HUES64 (cell line): ENCODE measurements around the gene NAB1.
"Not testable (repeated sequence)": the region's sequence is repeated elsewhere in the genome, so short reads cannot be mapped to it uniquely, and the experiment has no call there.

Experiments
- H3K27ac ChIP-seq: 2 replicates; pipeline ENCODE4 v1.7.0; 2013; ENCODE audit warnings: low read depth, low read length, inconsistent platforms
- H3K27me3 ChIP-seq: 2 replicates; pipeline ENCODE4 v1.6.1; 2013; ENCODE audit warnings: mild to moderate bottlenecking, low read length; ENCODE audit not compliant: insufficient read depth
- H3K36me3 ChIP-seq: 2 replicates; pipeline ENCODE4 v1.6.1; 2013; ENCODE audit warnings: mild to moderate bottlenecking, low read length; ENCODE audit not compliant: insufficient read depth
- H3K4me1 ChIP-seq: 2 replicates; pipeline ENCODE4 v1.6.1; 2013; ENCODE audit warnings: mild to moderate bottlenecking, low read length, moderate library complexity; ENCODE audit not compliant: insufficient read depth
- H3K4me3 ChIP-seq: 2 replicates; pipeline ENCODE4 v1.5.1; 2013; ENCODE audit warnings: mild to moderate bottlenecking, low read length, moderate library complexity
- H3K9ac ChIP-seq: 2 replicates; pipeline ENCODE4 v1.6.1; 2013; ENCODE audit warnings: mild to moderate bottlenecking, low read depth, low read length
- H3K9me3 ChIP-seq: 2 replicates; pipeline ENCODE4 v1.6.1; 2013; ENCODE audit warnings: low read depth, low read length; ENCODE audit not compliant: insufficient read depth
- WGBS: fragments of 150-250, 120-280 bp; methylation state at CpG from one replicate; pipeline ENCODE4 v1.1.7; 2013; ENCODE audit warnings: missing lambda C conversion rate; 5-methylcytosine and 5-hydroxymethylcytosine counted together

Gene NAB1

DNA sequence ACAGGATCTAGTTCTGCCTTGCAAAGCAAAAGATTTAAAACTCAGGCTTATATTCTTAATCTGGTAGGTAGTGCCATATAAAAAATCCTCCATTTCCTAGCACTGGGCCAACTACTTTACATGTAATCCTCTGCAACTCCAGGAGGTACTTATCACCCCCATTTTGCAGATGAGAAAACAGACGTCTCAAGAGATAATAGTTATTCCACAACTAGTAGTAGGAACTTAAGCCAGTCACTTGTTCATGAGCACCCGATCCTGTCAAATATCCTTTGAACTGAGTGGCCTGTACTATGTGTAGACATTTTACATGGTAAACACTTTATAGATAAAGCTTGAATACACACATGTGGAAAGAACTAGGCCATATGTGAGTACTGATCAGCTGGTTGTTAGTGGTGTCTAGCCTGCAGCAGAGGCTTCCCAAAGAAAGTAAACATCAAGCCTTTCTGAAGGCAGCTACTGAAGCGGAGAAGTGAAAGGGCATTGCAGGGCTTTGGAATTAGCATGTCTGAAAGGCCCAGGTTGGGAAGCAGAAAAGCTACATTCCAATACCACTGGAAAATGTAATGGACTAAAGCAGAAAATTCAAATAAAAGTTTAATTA lies 48.0 kb downstream of the NAB1 start:
- Histone ChIP-seq H3K9ac (no peak overlapping the region), H3K27ac (peak overlapping the region; percentile 46), H3K4me1 (peaks cover 41% of the 10 kb centered on the region), H3K4me3 (no peak overlapping the region), H3K27me3 (no peaks in the 10 kb centered on the region), H3K9me3 (no peaks in the 10 kb centered on the region), H3K36me3 (peaks cover 4% of the 10 kb centered on the region; the same call in 1 of the 2 replicates)
- WGBS: 56% methylated on average over 3 of the region's 3 CpGs

GRCh38 chr2:190697421-190697820 lies 48.5 kb downstream of the NAB1 start:
- 68% methylated on average over 4 of the region's 4 CpGs for WGBS
- H3K9me3 ChIP-seq: no peaks in the 10 kb centered on the region
- H3K9ac ChIP-seq: no peak overlapping the region
- H3K4me1 ChIP-seq: peaks cover 41% of the 10 kb centered on the region
- peaks cover 4% of the 10 kb centered on the region; the same call in 1 of the 2 replicates for H3K36me3 ChIP-seq
- peak overlapping the region; percentile 46; the same call in 1 of the 2 replicates for H3K27ac ChIP-seq
- H3K27me3 ChIP-seq: no peaks in the 10 kb centered on the region
- no peak overlapping the region for H3K4me3 ChIP-seq

GRCh38 chr2:190698895-190699294 lies 50.0 kb downstream of the NAB1 start:
- H3K27me3 ChIP-seq: no peaks in the 10 kb centered on the region
- WGBS: 35% methylated on average over 5 of the region's 5 CpGs

DNA sequence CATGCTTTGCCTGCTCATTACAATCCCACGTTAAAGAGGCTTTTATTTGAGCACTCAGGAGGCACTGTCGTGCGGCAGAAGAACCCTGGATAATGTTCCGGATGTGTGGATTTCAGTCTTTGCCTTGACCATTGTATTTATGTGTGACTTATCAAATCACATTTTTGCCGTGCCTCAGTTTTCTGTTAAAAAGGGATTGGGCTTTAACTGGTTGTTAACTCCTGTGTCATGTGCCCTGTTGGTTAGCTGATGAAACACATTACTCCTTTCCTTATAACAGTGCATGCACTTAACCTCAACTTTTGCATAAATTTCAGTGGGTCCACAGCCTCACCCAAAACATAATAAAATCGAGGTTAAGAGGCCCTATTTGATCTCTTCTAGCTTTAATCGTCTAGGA lies 52.7 kb downstream of the NAB1 start:
- no peaks in the 10 kb centered on the region for H3K36me3 ChIP-seq
- WGBS: 72% methylated on average over 7 of the region's 7 CpGs
- peaks cover 36% of the 10 kb centered on the region for H3K4me1 ChIP-seq
- H3K27ac ChIP-seq: no peak overlapping the region
- H3K9me3 ChIP-seq: no peaks in the 10 kb centered on the region
- H3K9ac ChIP-seq: no peak overlapping the region
- H3K27me3 ChIP-seq: no peaks in the 10 kb centered on the region
- H3K4me3 ChIP-seq: no peak overlapping the region

More at GRCh38 chr2:190698895-190699294, 50.0 kb downstream of the NAB1 start:
- Histone ChIP-seq H3K4me1 (peaks cover 41% of the 10 kb centered on the region), H3K4me3 (no peak overlapping the region), H3K27ac (peak overlapping the region; percentile 34; the same call in 1 of the 2 replicates), H3K36me3 (no peaks in the 10 kb centered on the region), H3K9me3 (no peaks in the 10 kb centered on the region), H3K9ac (no peak overlapping the region)

GRCh38 chr2:190705280-190705679 lies 56.4 kb downstream of the NAB1 start:
- Histone ChIP-seq H3K36me3 (no peaks in the 10 kb centered on the region), H3K27me3 (no peaks in the 10 kb centered on the region), H3K4me3 (no peak overlapping the region), H3K27ac (no peak overlapping the region), H3K9ac (no peak overlapping the region), H3K9me3 (0 out of 2 replicates have a peak, but pooled peaks cover 2% of the 10 kb centered on the region), H3K4me1 (0 out of 2 replicates have a peak, but pooled peaks cover 4% of the 10 kb centered on the region)
- WGBS: 96% methylated on average over 6 of the region's 6 CpGs

DNA sequence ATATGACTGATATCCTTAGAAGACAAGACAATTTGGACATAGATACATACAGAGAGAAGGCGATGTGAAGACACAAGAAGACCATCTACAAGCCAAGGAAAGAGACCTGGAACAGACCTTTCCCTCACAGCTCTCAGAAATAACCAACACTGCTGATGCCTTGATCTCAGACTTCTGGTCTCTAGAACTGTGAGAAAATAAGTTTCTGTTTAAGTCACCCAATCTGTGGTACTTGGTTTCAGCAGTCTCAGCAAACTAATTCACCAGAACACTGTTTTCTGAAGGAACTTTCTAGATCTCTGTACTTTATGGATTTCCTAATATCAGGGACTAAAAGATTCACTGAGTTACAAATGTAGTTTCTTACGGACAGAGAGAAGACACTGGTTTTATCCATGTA lies 58.8 kb downstream of the NAB1 start:
- Histone ChIP-seq H3K36me3 (no peaks in the 10 kb centered on the region), H3K9me3 (0 out of 2 replicates have a peak, but pooled peaks cover 2% of the 10 kb centered on the region), H3K9ac (no peak overlapping the region), H3K4me3 (no peak overlapping the region), H3K4me1 (no peaks in the 10 kb centered on the region), H3K27me3 (no peaks in the 10 kb centered on the region), H3K27ac (no peak overlapping the region)
- 95% methylated on average over 2 of the region's 2 CpGs for WGBS

GRCh38 chr2:190708650-190709049 lies 59.8 kb downstream of the NAB1 start:
- H3K27me3 ChIP-seq, H3K4me1 ChIP-seq, H3K27ac ChIP-seq, H3K9ac ChIP-seq, H3K4me3 ChIP-seq, H3K36me3 ChIP-seq, H3K9me3 ChIP-seq: not testable (repeated sequence)

GRCh38 chr2:190711069-190711468 lies 62.2 kb downstream of the NAB1 start:
- Histone ChIP-seq H3K36me3 (no peaks in the 10 kb centered on the region), H3K9ac (no peak overlapping the region), H3K27ac (no peak overlapping the region), H3K27me3 (no peaks in the 10 kb centered on the region), H3K4me1 (no peaks in the 10 kb centered on the region), H3K9me3 (0 out of 2 replicates have a peak, but pooled peaks cover 2% of the 10 kb centered on the region), H3K4me3 (no peak overlapping the region)
- 90% methylated on average over 4 of the region's 4 CpGs for WGBS

DNA sequence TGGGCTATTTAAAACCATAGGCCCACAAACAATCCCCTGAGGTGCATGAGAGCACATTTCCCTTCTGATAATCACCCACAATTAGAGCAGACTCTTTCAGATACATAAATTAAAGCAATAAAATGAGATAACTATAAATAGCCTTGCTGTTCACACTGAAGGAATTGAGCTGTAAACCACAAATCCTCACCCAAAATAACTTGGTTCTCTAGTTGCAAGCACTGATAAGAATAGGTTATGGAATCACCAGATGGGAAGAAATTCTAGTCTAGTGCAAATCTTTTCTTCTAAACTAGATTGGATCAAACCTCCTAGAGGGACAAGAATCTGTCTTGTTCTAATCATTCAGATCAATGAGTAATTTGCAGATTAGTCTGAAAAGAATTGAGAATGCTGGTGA lies 64.6 kb downstream of the NAB1 start:
- H3K9me3 ChIP-seq: peaks cover under 1% of the 10 kb centered on the region; the same call in 1 of the 2 replicates
- no peak overlapping the region for H3K4me3 ChIP-seq
- peaks cover under 1% of the 10 kb centered on the region; the same call in 1 of the 2 replicates for H3K4me1 ChIP-seq
- H3K36me3 ChIP-seq: no peaks in the 10 kb centered on the region
- no peaks in the 10 kb centered on the region for H3K27me3 ChIP-seq
- no peak overlapping the region for H3K27ac ChIP-seq
- H3K9ac ChIP-seq: no peak overlapping the region

- no peaks in the 10 kb centered on the region for H3K27me3 ChIP-seq
- 96% methylated on average over 4 of the region's 5 CpGs for WGBS
- no peak overlapping the region for H3K4me3 ChIP-seq
- no peaks in the 10 kb centered on the region for H3K36me3 ChIP-seq
- H3K27ac ChIP-seq: no peak overlapping the region
- no peak overlapping the region for H3K9ac ChIP-seq
- no peaks in the 10 kb centered on the region; the same call in 1 of the 2 replicates for H3K9me3 ChIP-seq
- peaks cover 3% of the 10 kb centered on the region; the same call in 1 of the 2 replicates for H3K4me1 ChIP-seq
These were observed 66.1 kb downstream of the NAB1 start for GRCh38 chr2:190714958-190715357.

DNA sequence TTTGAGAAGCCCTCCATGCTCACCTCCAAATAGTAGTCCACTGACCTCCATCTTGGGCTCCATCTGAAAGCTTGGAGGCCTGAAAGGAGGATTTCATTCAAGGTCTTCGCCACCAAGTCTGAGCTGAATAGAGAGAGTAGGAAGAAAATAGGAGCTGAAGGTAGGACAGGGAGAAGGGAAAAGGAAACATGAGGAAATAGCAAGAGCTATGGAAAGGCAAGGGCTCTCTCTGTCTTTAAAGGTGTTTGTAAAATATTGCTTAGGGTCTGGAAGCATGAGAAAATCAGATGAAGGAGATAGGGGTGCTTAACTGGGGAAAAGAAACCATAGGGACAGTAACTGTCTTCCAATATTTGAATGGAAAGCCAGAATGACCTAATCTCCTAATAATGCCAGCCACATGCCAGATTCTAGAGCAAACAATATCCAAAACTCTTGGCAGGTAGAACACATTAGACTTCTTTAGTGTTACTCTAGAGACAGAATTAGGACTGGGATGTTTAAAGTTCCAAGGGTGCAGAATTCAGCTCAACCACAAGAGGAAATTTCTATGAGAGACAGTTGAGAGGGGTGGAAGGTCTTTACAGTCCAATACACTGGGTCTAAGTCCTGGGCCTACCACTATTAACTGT lies 67.4 kb downstream of the NAB1 start:
- no peak overlapping the region for H3K27ac ChIP-seq
- 93% methylated on average over 1 of the region's 1 CpG for WGBS

More for the DNA sequence above, 67.4 kb downstream of the NAB1 start:
- no peaks in the 10 kb centered on the region; the same call in 1 of the 2 replicates for H3K9me3 ChIP-seq
- no peak overlapping the region for H3K9ac ChIP-seq
- H3K4me3 ChIP-seq: no peak overlapping the region
- peaks cover 3% of the 10 kb centered on the region; the same call in 1 of the 2 replicates for H3K4me1 ChIP-seq
- no peaks in the 10 kb centered on the region for H3K36me3 ChIP-seq
- no peaks in the 10 kb centered on the region for H3K27me3 ChIP-seq
